HEK293T (cell line): ENCODE data around the gene MYO18B.

Experiments
- CTCF ChIA-PET: fragments of 350-600 bp; formaldehyde crosslinking; extraction: SDS; loops from one replicate; lab custom pipeline; 2021; ENCODE audit warnings: antibody characterized with exemption, inconsistent platforms; lab: Yijun Ruan, JAX
- POLR2A ChIA-PET: fragments of 350-600 bp; formaldehyde crosslinking; extraction: SDS; loops from one replicate; lab custom pipeline; 2020; ENCODE audit warnings: antibody characterized with exemption, inconsistent platforms; lab: Yijun Ruan, JAX
- DNase-seq: peaks from one replicate; pipeline ENCODE4 v3.0.0; 2012; ENCODE audit warnings: mixed read lengths; ENCODE audit errors: extremely low spot score
- ARNT ChIP-seq: fragments of 450-650 bp; IDR thresholded peaks from 2 replicates; pipeline ENCODE4 v1.6.1; 2017; ENCODE audit warnings: mild to moderate bottlenecking
- CTBP1 ChIP-seq: fragments of 450-650 bp; IDR thresholded peaks from 2 replicates; pipeline ENCODE4 v1.6.1; 2016; ENCODE audit warnings: borderline replicate concordance
- ELF4 ChIP-seq: fragments of 450-650 bp; IDR thresholded peaks from 2 replicates; pipeline ENCODE4 v1.6.1; 2017; ENCODE audit warnings: antibody characterized with exemption
- FOXK2 ChIP-seq: fragments of 450-650 bp; IDR thresholded peaks from 2 replicates; pipeline ENCODE4 v1.6.1; 2016; ENCODE audit warnings: mild to moderate bottlenecking
- FOXM1 ChIP-seq: fragments of 450-650 bp; IDR thresholded peaks from 2 replicates; pipeline ENCODE4 v1.6.1; 2017; ENCODE audit warnings: mild to moderate bottlenecking, borderline replicate concordance
- HDGF ChIP-seq: fragments of 450-650 bp; IDR thresholded peaks from 2 replicates; pipeline ENCODE4 v1.6.1; 2017; ENCODE audit warnings: antibody characterized with exemption, borderline replicate concordance
- L3MBTL2 ChIP-seq: fragments of 450-650 bp; conservative IDR thresholded peaks from 2 replicates; pipeline ENCODE4 v1.6.1; 2016; ENCODE audit warnings: mild to moderate bottlenecking
- LEF1 ChIP-seq: fragments of 450-650 bp; IDR thresholded peaks from 2 replicates; pipeline ENCODE4 v1.6.1; 2017; ENCODE audit warnings: mild to moderate bottlenecking, borderline replicate concordance
- NFRKB ChIP-seq: fragments of 450-650 bp; IDR thresholded peaks from 2 replicates; pipeline ENCODE4 v1.6.1; 2016; ENCODE audit warnings: mild to moderate bottlenecking, moderate library complexity
- SP1 ChIP-seq: fragments of 450-650 bp; IDR thresholded peaks from 2 replicates; pipeline ENCODE4 v1.6.1; 2017
- SUZ12 ChIP-seq: fragments of 450-650 bp; IDR thresholded peaks from 2 replicates; pipeline ENCODE4 v1.6.1; 2016; ENCODE audit warnings: mild to moderate bottlenecking
- TARDBP ChIP-seq: fragments of 450-650 bp; IDR thresholded peaks from 2 replicates; pipeline ENCODE4 v1.6.1; 2016
- ZNF384 ChIP-seq: fragments of 450-650 bp; IDR thresholded peaks from 2 replicates; pipeline ENCODE4 v1.6.1; 2016
- TF ChIP-seq, protein P1 (sequence below): fragments of 450-650 bp; IDR thresholded peaks from 2 replicates; pipeline ENCODE4 v1.6.1; 2016

The MYO18B gene

DNA sequence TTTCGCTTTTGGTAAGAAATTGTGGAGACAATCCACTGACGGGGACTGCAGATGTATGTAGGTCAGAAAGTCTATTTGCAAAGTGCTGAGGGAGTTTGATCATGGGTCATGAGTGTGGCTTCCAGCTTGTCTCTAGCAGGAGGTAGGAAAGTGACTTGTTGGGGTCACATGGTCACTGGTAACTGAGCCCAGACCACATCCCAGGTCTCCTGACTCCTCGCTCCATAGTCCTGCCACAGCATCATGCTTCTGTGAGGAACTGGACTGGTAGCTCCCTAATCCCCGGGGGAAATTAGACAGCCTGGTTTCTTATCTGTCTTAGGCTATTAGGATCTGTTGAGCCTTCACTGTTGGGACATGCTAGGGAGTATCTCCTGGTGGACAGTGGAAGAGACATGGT lies 142.1 kb downstream of the MYO18B start:
- CTCF ChIA-PET, result no interaction called here
- TF ChIP-seq LEF1 (no peak), CTBP1 (no peak), NFRKB (no peak), ELF4 (no peak), TARDBP (no peak), SUZ12 (no peak), HDGF (no peak), SP1 (no peak), ZNF384 (no peak), FOXK2 (no peak)
- POLR2A ChIA-PET, result no interaction called here
- DNase-seq, result no peak

DNA sequence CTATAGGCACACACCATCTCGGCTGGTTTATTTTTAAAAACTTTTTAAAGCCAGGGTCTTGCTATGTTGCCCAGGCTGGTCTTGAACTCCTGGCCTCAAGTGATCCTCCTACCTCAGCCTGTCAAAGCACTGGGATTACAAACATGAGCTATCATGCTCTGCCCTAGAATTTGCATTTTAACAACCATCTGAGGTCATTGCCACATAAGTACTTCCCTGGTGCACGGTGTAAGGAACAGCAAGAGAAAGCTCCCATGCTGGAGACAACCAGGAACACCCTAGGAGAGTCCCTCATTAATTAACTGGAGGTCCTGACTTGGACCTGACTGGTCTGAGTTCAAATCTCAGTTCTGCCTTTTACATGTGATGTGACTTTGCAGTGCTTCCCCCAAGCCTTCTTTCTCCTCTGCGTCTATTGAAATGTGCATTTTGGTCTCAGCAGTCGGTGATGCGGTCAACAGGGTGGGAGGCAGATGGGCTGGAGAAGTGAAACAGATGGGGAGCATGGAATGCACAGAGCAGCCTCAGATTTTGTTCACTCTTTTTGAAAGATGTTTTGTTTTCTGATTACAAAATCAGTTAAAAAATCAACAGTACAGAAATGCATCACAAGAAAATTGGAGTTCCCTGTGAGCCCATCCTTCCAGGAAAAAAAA lies 146.5 kb downstream of the MYO18B start:
- no peak for DNase-seq
- CTCF ChIA-PET, result interaction anchor here (0.6 kb wide), 1 partner anchor 34 kb away, joined by 3 read pairs; no protein-coding TSS in a partner anchor
- POLR2A ChIA-PET, result no interaction called here
- no peak for TF ChIP-seq NFRKB
- TF ChIP-seq L3MBTL2, result no peak
- TF ChIP-seq TARDBP, result no peak
- no peak for TF ChIP-seq ZNF384
- TF ChIP-seq CTBP1, result no peak
- TF ChIP-seq, protein P1, sequence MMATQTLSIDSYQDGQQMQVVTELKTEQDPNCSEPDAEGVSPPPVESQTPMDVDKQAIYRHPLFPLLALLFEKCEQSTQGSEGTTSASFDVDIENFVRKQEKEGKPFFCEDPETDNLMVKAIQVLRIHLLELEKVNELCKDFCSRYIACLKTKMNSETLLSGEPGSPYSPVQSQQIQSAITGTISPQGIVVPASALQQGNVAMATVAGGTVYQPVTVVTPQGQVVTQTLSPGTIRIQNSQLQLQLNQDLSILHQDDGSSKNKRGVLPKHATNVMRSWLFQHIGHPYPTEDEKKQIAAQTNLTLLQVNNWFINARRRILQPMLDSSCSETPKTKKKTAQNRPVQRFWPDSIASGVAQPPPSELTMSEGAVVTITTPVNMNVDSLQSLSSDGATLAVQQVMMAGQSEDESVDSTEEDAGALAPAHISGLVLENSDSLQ, result no peak
- TF ChIP-seq HDGF, result no peak
- no peak for TF ChIP-seq FOXK2
- no peak for TF ChIP-seq ELF4
- TF ChIP-seq FOXM1, result no peak

DNA sequence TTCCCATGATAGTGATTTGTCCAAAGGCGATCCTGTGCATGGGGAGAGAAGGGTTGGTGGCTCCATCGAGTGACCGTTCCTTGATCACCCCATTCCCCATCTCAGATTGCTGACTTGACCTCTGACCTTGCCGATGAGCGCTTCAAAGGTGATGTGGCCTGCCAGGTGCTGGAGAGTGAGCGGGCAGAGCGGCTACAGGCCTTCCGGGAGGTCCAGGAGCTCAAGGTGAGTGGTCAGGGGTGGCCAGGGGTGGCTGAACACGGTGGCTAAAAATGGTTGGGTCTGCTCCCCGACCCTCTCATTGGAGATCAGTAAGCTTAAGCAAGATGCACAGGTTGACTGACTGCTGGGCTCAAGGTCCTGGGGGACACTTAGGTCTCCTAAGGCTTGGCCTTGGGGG lies 148.7 kb downstream of the MYO18B start:
- no peak for DNase-seq
- ChIA-PET CTCF (interaction anchor here (0.6 kb wide), 1 partner anchor 195 kb away, joined by 3 read pairs; no protein-coding TSS in a partner anchor), POLR2A (no interaction called here)
- TF ChIP-seq SP1, result no peak
- no peak for TF ChIP-seq HDGF
- no peak for TF ChIP-seq ZNF384
- no peak for TF ChIP-seq TARDBP
- no peak for TF ChIP-seq ARNT
- no peak for TF ChIP-seq CTBP1
- TF ChIP-seq SUZ12, result no peak
- TF ChIP-seq, protein P1, result no peak
- no peak for TF ChIP-seq NFRKB
- TF ChIP-seq FOXM1, result no peak
- no peak for TF ChIP-seq L3MBTL2

DNA sequence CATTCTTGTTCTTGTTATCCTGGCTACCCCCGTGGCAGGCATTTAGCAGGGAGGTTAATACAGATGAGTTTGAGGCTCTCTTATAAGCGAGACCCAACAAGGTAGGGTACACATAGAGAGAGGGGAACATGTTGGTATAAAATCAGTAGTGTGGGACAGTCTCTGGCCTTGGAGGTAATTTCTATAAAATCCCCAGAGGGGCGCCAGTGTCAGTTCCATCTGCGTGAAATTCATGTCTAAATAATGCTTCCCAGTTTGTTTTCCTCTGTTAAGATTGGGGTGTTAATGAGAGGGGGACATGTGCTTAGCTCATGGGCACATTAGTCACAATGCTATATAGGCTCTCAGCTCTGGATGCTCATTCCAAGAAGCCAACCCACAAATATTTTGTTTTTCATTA lies 150.7 kb downstream of the MYO18B start:
- DNase-seq, result no peak
- CTCF ChIA-PET, result interaction anchor here (0.7 kb wide), 1 partner anchor 10 kb away, joined by 3 read pairs; no protein-coding TSS in a partner anchor
- POLR2A ChIA-PET, result no interaction called here
- TF ChIP-seq SP1, result no peak
- TF ChIP-seq, protein P1, result no peak

DNA sequence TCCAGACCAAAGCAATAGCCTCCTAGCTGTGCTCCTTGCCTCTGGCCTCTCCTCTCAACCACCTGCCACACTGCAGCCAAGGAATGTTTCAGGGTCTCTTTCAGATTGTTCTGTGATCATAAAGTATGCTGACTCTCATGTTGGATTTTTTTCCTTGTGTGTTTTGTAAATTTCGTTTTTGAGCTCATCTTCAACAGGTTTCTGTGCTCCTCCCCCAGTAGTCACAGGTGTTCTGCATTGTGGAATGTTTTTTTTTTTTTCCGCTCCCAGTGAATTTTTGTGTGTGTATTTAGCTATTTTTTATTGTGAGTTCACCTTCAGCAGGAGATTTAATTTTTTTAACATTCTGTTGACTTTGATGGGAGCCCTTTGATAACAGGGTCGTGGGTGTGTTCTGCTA lies 153.7 kb downstream of the MYO18B start:
- CTCF ChIA-PET, result no interaction called here
- TF ChIP-seq NFRKB (no peak), FOXK2 (no peak), SP1 (no peak)
- POLR2A ChIA-PET, result no interaction called here
- DNase-seq, result no peak

DNA sequence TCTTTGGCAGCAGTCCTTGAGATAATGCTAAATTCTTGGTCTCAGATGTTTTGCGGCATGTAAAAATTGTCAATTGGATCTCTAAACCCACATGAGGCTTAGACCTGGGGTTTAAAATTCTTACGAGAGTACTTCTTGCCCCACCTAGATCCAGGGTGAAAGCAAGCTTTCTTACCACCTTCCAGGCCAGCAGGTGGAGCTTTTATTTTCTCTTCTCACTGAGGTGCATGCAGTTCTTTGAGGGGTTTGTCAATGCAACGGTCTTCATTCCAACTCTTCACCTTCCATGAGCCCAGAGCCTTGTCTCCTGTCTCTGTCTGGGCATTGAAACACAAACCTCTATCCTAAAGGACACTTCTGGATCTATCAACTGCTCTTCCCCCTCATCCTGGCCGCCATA lies 154.1 kb downstream of the MYO18B start:
- ChIA-PET POLR2A (no interaction called here), CTCF (no interaction called here)
- DNase-seq, result no peak

DNA sequence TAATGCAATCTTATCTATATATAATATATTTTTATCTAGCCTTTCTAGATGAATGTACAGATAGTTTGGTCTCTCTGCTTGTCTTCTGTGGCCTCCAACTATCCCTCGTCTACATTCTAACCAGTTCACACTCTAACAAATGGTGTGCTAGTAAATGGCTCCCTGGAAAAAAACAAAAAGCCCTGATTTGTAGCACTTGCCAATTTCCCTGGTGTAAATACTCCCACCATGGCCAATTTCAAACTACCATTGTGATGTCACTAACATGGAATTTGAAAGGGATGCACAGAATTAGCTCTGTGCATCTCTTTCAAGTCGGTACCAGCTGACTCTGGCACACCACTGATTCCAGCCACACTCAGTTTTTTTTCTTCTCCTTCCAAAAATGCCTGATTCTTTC lies 154.6 kb downstream of the MYO18B start:
- TF ChIP-seq LEF1, result no peak
- TF ChIP-seq ELF4, result no peak
- no peak for TF ChIP-seq NFRKB
- TF ChIP-seq FOXM1, result no peak
- TF ChIP-seq, protein P1, result no peak
- TF ChIP-seq CTBP1, result no peak
- no peak for TF ChIP-seq SP1
- ChIA-PET POLR2A (no interaction called here), CTCF (no interaction called here)
- no peak for DNase-seq

More for the DNA sequence above, 154.1 kb downstream of the MYO18B start:
- TF ChIP-seq HDGF (no peak), FOXK2 (no peak), NFRKB (no peak), SUZ12 (no peak), ZNF384 (no peak), L3MBTL2 (no peak), ELF4 (no peak), SP1 (no peak), LEF1 (no peak)
